NB4 (cell line): ENCODE measurements around the gene SLC4A7.
"Not testable (repeated sequence)": the region's sequence is repeated elsewhere in the genome, so short reads cannot be mapped to it uniquely, and the experiment has no call there.

ENCODE experiments used
- DNase-seq: peaks from one replicate; pipeline ENCODE4 v3.0.0; 2010; ENCODE audit warnings: low read depth
- H3K4me3 ChIP-seq: one replicate; pipeline ENCODE4 v1.5.1; 2011; ENCODE audit warnings: mild to moderate bottlenecking, low read depth, low read length, moderate library complexity
- MYC ChIP-seq: IDR thresholded peaks from 2 replicates; pipeline ENCODE4 v1.6.1; 2011; ENCODE audit warnings: low read depth, low read length
- POLR2A ChIP-seq: IDR thresholded peaks from 2 replicates; pipeline ENCODE4 v1.6.1; 2011; ENCODE audit warnings: mild to moderate bottlenecking; ENCODE audit not compliant: insufficient read length; ENCODE audit errors: extremely low read depth
- TF ChIP-seq, protein P1 (sequence below): IDR thresholded peaks from one replicate; pipeline ENCODE4 v1.5.1; 2012; ENCODE audit warnings: low read depth, low read length
- TF ChIP-seq, protein P2 (sequence below): IDR thresholded peaks from 2 replicates; pipeline ENCODE4 v1.6.1; 2011; ENCODE audit warnings: low read depth, low read length

SLC4A7 gene

DNA sequence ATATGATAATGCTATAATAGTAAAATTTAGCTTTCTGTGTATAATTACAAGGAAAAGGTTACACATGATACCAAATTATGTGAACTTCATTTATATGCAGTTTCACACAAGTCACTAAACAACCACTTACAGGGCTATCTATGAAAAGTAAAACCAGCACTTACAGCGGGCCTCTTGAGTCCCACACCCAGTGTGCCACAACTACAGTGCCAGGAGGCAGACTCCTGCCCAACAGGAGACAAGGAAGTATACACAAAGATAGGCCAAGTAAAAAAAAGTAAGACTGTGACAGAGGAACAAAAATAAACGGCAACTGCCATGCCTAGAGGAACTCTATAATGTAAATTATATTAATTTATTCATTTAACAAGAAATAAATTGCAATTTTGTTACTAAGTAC, 61.6 kb downstream of the SLC4A7 start:
- H3K4me3 ChIP-seq = no peak overlapping the region
- no peak for DNase-seq
- TF ChIP-seq, protein P1, sequence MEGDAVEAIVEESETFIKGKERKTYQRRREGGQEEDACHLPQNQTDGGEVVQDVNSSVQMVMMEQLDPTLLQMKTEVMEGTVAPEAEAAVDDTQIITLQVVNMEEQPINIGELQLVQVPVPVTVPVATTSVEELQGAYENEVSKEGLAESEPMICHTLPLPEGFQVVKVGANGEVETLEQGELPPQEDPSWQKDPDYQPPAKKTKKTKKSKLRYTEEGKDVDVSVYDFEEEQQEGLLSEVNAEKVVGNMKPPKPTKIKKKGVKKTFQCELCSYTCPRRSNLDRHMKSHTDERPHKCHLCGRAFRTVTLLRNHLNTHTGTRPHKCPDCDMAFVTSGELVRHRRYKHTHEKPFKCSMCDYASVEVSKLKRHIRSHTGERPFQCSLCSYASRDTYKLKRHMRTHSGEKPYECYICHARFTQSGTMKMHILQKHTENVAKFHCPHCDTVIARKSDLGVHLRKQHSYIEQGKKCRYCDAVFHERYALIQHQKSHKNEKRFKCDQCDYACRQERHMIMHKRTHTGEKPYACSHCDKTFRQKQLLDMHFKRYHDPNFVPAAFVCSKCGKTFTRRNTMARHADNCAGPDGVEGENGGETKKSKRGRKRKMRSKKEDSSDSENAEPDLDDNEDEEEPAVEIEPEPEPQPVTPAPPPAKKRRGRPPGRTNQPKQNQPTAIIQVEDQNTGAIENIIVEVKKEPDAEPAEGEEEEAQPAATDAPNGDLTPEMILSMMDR = no peak
- TF ChIP-seq, protein P2, sequence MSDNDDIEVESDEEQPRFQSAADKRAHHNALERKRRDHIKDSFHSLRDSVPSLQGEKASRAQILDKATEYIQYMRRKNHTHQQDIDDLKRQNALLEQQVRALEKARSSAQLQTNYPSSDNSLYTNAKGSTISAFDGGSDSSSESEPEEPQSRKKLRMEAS = no peak
- no peak for TF ChIP-seq POLR2A
- TF ChIP-seq MYC = no peak

DNA sequence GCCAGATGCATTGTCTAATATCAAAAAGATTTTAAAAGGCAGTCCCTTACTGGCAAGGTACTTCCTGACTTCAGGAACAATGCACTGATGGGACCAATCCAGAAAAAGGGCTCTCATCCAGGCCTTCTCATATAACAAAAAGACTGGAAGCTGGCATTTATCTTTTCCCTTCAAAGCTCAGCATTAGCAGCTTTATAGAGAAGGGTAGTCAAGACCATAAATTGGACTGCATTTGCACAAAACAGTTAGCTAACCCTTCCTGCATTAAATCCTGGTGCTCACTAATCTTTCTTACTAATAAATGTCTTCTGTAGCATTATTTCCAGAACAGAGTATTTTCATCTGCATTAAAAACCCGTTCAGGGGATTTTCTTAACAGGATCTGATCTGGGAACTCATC, 69.0 kb downstream of the SLC4A7 start:
- DNase-seq = no peak
- TF ChIP-seq, protein P1 = no peak
- no peak for TF ChIP-seq POLR2A
- no peak overlapping the region for H3K4me3 ChIP-seq

DNA sequence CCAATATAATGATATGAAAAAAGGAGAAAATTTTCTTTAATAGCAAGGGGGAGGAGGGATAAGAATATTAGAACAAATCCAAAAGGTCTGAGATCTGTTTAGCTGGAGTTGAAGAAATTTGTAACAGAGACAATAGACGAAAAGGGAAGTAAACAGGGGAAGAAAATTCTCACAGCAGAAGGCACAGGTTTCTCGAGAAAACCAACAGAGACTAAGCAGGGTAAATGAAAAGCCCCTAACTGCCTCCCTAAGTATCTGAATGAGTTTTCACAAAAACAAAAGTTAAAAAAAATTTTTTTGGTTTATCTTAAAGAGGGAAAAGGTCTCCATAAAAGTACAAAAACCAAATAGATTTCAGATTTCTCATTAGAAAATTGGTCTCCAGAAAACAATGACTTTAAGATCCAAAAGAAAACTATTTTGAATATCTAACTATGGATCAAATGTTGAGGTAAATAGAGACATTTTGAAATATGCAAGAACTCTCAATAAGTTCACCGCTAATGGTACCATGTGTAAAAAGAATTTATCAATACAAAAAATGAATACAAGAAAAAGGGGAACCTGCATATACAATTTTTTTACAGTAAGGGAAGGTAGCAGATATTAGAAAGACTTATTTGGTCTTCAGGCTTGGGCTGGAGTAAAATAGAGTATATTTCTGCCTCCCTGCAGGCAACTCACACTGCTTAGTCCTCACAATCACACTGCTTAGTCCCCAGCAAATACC, 91.1 kb downstream of the SLC4A7 start:
- TF ChIP-seq MYC (no peak), POLR2A (no peak)
- TF ChIP-seq, protein P2 = no peak
- TF ChIP-seq, protein P1 = no peak
- peak; percentile 11 for DNase-seq
- H3K4me3 ChIP-seq = no peak overlapping the region

DNA sequence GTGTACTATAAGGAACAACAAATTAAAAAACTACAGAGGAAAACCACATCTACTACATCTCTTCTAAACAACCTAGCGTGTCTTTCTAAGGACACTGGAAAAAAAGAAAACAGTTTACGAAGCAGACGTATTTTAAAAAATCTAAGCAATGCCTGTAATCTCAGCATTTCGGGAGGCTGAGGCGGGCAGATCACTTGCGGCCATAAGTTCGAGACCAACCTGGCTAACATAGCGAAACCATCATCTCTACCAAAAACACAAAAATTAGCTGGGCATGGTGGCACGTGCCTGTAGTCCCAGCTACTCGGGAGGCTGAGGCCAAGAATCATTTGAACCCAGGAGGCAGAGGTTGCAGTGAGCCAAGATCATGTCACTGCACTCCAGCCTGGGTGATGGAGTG, 91.8 kb downstream of the SLC4A7 start:
- H3K4me3 ChIP-seq, DNase-seq: not testable (repeated sequence)

DNA sequence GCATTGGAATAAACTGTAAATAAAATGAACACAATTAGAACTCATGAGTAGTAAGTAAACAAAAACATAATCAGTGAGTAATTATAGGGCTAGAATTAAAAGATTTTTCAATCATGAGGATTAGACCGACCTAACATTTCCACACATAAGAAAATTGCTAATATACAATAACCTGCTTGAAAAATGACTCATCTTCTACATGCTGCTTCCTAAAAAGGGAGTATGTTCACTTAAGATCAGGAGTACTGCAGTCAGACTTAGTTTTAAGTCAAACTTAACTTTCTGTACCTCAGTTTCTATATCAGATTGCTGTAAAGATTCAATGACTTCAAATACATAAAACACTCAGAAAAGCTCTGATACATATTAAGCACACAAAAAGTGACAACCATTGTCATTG, 92.4 kb downstream of the SLC4A7 start:
- no peak overlapping the region for H3K4me3 ChIP-seq
- no peak for DNase-seq
- TF ChIP-seq, protein P2 = no peak
- no peak for TF ChIP-seq POLR2A
- TF ChIP-seq, protein P1 = no peak
- no peak for TF ChIP-seq MYC

DNA sequence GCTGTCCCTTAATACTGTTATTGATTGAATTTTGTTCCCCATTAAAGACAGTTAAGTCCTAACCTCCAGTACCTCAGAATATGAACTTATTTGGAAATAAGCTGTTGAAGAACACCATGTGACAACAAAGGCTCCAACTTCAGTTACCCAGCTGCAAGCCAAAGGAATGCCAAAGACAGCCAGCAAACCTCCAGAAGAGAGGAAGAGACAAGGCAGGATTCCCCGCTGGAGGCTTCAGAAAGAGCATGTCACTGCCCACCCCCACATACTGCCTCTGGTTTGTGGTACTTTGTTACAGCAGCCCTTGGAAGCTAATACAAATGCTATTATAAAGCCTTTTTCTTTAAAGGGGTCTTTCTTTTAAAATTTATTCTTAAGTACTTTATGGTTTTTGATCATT, 96.6 kb downstream of the SLC4A7 start:
- TF ChIP-seq POLR2A (no peak), MYC (no peak)
- TF ChIP-seq, protein P2 = no peak
- no peak overlapping the region for H3K4me3 ChIP-seq
- DNase-seq = no peak

DNA sequence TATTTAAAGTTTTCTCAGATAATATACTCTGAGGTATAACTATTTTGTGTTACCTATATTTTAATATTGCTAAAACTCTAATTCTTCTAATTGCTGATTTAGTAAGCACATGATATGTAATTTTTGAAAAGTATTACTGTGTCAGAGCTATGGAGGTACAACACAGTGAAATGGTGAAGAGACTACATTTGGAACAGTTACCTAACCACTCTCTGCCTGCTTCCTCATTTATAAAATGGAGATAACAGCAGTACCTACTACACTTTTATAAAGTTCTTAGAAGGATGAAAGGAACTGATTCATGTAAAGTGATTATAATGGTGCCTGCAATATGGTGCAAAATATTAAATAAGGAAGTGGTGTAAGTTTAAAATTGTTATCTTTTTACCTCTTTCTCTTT, 98.7 kb downstream of the SLC4A7 start:
- H3K4me3 ChIP-seq = no peak overlapping the region
- no peak for DNase-seq

More for the DNA sequence above, 98.7 kb downstream of the SLC4A7 start:
- TF ChIP-seq, protein P2 = no peak
- TF ChIP-seq, protein P1 = no peak
- no peak for TF ChIP-seq MYC
- TF ChIP-seq POLR2A = no peak
